HT1080 (cell line): Measurements from ENCODE around the gene ETV7. TPM values are rescaled to one million over a fixed set of nuclear protein-coding genes. Genes with fewer than 3 reads are reported as not detected.

Experiments
- DNase-seq: peaks from one replicate; pipeline ENCODE4 v3.0.0-alpha.2; 2015; ENCODE audit warnings: low read depth
- total RNA-seq: library from RNA; depleted of rRNA; stranded (reverse); fragments of >200 nt; shearing (Covaris generic); gene quantifications from 2 replicates; pipeline ENCODE4 v1.2.3, GENCODE V29; 2014

Gene ETV7
- total RNA-seq, 1 experiment from 2014 or later, result not detected

DNA sequence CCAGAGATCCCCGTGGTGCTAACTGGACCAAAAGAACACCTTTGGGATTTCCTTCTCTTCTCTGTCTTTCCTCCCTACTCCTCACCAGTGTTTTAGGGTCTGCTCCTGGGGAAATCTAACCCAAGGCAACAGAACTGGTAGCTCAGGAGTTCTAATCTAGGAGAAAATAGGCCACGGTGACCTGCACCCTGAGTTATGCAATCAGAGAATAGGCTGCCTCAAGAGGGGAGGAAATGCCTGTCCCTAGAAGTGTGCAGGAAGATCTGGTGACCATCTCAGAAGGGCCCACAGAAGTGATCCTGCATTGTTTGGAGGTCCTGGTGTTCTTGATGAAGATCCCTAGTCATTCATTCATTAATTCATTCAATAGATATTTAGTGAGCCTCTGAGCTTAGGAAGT, 3.4 kb downstream of the ETV7 start:
- no peak for DNase-seq

DNA sequence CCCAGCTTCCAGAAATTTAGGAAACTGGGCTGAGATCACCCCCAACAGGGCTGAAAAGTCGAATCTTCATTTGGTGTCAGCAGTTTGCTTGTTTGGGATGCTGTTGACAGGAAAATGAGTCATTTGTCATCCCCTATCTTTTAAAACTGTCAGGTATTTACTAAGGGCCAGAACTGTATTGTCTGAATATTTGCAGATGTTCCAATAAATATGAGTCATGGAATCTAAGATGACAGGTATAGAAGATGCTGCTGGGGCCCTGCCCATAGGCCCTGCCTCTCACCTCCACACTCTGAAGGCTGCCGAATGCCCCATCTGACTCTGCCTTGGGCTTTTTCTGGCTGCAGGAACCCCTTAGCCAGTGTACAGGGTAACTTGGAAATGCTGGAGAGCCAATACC, 3.9 kb downstream of the ETV7 start:
- DNase-seq, result no peak

DNA sequence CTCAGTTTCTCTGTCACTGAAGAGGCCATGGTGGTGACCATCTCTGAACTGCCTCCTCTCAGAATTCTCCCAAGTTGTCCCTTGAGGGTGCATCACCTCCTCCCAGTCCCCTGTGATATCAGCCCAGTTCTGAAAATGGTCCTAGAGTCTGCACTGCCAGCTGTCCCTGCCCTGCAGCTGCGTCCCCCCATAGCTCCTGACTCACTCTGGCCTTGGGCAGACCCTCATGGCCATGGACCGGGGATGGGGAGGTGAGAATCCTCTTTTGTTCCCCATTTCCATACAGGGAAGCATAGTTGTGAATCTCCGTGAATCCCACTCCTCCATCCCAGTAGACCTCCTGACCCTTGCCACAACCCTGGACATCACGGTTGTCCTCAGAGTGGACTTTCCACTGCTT, 4.5 kb downstream of the ETV7 start:
- DNase-seq, result no peak

DNA sequence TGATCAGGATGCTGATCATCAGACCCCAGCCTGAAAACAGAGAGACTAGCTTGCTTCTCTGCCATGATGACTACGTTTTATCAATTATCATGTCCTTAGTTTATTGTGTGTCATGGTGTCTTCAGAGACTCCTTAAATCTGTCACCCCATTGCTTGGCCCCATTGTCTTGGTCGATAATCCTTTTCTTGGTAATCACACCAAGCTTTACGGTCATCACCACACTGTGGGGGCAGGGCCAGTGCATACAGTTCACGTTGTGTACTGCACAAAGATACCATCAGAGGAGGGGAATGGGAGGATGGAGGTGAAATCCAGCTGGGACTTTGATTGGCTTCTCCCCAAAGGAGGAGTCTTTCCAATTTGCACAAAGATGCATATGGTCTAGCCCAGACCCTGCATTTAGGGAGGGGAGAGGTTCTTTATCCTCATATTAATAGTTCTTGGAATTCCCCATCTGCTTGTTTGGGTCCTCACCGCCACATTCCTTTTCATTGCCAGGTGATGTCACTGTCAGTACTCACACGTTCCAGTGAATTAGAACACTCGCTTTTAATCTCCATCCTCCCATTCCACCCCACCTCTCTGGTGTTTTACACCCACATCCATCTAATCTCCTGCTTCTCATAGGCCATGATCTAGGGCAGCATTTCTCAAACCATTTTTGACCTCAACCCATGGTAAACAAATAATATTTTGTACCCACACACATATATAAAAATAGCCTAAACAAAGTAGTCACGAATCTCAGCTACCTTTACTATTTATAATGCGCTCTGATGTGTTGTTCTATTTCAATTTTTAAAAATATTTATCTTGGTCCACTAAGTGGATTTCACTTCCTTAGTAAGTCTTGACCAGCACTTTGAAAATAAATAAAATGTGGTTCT, 5.7 kb downstream of the ETV7 start:
- no peak for DNase-seq

DNA sequence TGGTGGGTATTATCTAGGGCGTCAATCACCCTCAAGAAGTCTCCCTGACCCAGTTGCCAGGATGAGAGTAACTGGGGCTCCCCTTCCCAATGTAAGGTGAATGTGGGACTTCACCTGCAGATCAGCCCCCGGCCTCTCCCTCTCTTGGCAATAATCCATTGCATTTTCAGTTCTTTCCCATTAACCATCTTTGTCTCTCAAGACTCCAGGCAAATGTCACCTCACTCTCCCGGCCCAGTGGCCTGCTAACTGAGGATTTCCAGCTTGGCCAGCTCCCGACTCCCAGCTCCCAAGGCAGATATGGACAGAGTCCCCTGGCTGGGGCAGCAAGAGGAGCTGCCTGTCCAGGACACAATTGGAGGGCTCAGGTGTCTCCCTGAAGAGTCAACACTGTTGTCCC, 7.3 kb downstream of the ETV7 start:
- DNase-seq, result no peak

DNA sequence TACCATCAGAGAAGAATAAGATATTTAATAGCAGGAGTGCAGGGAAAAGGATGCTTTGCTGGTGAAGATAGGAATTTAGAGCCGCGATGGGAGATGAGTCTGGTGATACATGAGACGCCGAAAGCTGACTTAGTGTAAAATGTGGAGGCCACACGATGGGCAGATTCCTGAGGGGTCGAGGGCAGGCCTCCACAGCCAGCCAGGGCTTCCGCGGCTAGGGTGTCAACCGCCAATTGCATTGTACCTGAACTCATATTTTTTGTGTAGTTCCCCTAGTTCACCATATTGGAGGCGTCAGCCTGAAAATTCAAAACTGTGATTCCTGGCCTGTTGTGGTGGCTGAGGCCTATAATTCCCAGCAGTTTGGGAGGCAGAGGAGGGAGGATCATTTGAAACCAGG, 8.5 kb downstream of the ETV7 start:
- no peak for DNase-seq

DNA sequence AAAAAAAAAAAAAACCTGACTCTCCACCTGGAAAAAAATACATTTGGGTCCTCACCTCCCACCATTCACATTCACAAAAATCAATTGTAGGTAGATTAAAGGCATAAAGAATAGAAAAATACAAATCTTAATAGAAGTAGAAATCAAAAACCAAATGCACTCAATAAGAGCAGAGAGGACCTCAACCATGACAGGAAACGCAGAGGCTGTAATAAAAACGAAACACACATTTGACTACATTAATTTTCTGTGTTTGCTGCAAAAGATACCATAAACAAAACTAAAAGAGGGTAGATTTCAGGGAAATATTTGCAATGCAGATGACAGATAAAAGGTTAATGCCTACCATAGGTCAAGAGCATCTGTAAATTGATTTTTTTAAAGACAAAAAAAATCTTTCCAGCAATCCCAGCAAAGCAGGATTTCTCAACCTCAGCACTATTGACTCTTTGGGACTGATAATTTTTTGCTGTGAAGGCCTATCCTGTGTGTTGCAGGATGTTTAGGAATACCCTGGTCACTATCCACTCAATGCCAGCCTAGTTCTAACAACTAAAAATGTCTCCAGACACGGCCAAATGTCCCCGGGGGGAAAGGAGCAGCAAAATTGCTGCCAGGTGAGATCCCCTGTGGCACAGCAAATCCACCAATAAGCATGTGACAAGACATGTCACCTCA, 9.1 kb downstream of the ETV7 start:
- DNase-seq, result no peak

DNA sequence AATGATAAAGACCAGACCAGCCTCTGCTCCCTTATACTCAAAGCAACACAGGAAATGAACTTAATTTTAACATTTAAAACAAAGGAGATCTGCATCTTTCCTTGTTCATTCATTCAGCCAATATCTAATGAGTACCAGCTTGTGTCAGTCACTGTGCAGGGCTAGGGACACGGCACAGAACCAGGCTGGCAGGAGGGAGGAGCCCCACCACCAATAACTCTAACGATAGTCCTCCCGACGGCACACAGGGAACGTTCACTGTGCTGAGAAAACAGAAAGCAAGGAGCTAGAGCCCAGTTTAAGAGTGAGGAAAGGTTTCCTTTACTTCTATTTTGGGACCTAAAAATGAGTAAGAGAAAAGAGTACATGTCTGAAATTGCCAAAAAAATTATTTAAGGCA, 9.9 kb downstream of the ETV7 start:
- DNase-seq, result no peak

DNA sequence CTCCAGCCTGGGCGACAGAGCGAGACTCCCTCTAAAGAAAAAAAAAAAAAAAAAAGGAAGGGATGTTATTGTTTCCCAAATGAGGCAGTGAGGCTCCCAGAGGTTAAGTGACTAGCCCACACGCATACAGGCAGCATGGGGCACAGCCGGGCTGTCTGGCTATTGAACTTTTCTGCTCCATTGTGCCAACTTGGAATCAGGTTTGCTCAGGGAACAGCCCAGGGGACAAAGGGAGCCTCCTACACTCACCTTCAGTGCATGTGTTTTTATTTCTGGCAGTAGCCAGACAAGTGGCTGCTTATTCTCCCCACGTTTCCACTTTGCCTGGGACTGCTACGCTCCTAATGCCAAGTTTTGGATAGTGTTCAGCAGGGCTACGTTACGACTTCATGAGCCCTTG, 10.7 kb downstream of the ETV7 start:
- no peak for DNase-seq

DNA sequence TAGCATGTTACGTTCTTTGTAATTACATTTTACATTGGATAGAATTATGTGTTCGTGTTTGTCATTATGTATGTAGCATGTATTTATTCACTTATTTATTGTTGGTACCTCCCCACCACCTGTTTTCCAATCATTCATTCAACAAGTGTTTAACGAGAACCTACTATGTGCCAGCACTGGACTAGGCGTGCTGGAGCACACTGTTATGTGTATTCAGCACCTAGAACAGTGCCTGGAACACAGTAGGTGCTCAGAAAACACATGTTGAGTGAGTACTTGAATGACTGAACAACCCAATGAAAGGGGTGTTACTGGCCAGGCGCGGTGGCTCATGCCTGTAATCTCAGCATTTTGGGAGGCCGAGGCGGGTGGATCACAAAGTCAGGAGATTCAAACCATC, 11.3 kb downstream of the ETV7 start:
- DNase-seq, result no peak

DNA sequence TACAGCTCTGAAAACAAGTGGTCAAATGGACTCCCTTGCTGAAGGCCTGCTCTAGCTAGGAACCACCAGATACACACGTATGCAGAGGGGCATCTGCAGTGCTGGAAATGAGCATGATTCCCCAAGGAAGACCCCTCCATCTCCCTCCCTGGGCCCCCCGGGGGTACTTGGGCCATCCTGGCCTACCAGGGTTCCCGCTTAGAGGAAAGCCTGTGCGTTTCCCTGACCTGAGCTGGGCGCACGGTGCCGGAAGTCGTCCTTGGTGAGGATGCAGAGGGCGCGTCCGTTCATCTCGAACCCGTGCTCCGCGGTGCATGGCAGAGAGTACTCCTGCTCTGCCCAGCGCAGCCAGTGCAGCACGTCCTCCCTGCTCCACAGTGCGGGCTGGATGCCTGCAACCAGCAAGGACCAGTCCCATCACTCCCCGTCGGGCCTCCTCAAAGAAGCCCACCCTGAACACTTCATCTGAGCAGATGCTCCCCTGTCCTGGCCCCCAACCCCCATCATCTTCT, 11.8 kb downstream of the ETV7 start:
- no peak for DNase-seq

DNA sequence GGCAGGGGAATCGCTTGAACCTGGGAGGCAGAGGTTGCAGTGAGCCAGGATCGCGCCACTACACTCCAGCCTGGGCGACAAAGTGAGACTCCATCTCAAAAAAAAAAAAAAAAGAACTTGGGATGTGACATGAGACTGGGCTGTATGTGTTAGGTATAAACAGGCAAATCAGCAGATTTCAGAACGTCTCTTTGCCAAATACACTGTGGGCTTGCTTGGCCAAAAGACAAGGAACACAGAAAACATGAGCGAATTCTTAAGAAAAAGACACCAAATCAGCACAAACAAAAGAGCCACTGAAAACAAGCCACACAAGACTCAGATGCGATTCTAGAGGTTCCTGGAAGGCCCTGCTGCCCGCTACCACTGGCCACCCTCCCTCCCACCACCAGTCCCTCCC, 12.5 kb downstream of the ETV7 start:
- no peak for DNase-seq

DNA sequence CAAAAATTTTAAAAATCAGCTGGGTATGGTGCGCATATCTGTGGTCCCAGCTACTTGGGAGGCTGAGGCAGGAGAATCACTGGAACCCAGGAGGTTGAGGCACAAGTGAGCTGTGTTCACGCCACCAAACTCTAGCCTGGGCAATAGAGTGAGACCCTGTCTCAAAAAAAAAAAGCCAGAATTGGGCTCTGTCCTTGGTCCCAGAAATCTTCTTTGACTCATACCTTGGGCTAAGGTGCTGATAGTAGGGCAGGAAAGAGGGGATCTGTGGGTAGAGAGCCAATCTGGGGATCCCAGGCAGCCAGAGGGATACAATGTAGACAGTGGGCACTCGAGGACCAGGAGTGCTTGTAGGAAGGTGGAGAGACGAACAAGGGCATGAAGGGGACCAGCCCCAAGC, 13.3 kb downstream of the ETV7 start:
- DNase-seq, result no peak

DNA sequence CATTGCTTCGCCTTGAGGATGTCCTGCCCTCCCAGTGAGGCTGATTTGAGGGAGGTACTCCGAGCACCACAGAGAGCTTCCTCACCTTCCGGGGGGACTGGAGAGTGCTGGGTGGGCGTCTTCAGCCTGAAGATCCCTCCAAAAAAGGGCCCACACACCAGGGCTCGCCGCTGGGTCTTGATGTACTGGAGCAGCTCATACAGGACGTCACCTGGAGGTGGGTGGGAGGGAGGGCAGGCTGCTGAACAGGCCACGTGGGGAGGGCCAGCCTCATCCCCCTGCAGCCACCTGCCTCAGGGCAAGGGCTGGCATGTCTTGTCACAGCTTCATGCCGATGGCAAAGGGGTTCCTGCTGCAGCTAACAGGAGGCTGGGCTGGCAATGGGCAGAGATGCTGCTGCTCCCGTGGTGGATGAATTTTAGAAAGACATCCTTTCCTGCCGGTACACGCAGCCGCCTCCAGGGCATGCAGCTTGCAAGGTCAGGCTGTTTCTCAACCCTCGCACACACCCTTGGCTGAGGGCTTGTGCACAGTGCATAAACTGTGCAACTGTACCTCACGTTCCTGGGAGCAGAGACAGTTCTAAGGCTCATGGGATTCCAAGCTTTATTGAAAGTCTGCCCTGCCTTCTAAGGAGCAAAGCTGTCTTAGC, 14.0 kb downstream of the ETV7 start:
- DNase-seq, result no peak

DNA sequence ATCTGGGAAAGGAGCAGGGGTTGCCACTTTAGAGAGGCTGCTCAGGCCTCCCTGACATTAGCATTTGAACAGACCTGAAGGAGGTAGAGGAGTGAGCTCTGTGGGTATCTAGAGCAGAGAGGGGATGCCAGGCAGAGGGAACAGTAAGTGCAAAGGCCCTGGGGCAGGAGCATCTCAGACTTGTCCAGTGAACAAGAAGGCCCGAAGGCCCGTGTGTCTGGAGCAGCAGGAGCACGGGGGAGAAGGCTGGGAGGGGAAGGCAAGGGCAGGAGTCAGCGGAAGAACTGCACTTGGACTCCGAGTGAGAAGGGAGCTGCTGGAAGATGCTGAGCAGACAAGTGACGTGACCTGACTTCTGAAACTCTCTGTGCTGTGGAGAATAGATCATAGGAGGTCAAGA, 15.4 kb downstream of the ETV7 start:
- no peak for DNase-seq

DNA sequence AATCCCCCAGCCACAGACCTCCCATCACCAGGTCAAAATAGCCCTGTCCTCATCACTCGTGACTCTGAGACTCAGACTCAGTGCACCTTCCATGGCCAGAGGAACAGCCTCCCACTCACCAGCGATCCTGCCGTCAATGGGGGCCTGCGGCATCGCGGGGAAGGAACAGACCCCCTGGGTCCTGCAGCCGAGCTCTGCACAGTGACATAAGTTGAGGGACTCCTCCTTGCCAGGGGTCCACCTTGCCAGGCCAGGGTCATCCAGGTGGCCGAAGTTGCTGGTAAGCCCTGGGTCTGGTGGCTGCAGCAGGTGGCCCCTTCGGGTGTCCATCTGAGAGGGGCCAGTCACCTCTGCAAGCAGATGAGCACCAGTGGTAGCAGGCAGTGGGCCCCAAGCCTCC, 16.3 kb downstream of the ETV7 start:
- DNase-seq, result no peak

DNA sequence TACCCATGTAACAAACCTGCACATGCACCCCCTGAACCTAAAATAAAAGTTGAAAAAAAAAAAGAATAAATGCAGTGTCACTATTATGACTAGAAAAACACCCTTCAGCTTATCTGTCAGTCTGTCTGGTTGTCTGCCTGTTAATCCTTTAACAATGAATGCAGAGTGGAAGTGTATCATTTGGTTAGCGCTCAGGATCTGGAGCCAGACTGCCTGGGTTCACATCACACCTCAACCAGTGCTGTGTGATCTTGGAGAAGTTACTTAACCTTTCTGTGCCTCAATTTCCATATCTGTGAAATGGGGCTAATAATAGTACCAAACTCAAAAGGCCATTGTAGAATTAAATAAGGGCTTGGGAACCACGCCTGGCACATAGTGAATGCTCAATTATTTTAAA, 16.8 kb downstream of the ETV7 start:
- DNase-seq, result no peak

DNA sequence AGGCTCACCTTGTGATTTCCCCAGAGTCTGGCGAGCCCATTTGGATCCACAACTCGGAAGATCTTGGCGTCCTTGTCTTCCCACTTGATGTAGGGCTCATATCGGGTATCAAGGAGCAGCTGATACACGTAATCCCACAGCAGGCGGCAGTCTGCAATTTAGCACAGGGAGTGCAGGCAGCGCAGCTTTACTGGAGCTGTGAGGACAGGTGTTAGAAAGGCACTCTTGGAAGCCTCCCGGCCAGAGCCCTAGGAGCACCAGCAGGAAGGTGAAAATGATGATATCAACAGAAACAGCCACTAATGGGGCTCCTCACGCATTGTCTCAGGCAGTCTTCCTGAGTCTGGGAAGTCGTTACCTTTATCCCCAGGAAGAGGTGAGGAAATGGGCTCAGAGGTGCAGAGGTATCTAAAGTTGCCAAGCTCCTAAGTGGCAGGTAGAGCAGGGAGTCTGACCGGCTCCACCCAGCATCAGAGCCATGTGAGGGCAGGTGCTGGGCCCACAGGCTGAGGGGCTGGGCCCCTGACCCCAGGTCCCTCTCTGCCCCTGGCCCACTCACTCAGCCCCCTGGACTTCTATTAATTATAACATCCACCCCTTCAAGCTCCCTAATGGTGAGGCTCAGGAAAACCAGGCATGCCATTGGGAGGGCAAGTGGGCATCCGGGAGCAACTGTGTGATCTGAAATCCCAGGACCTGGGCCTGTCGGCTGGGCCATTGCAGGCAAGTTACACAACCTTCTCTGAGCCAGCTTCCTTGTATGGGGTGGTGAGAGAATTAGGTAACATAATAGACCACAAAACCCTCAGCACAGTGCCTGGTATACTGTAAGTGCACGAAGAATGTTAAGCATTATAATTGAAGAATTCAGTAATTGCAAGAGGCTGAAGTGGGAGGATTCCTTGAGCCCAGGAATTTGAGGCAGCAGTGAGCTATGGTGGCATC, 18.3 kb downstream of the ETV7 start:
- DNase-seq, result peak; percentile 35

DNA sequence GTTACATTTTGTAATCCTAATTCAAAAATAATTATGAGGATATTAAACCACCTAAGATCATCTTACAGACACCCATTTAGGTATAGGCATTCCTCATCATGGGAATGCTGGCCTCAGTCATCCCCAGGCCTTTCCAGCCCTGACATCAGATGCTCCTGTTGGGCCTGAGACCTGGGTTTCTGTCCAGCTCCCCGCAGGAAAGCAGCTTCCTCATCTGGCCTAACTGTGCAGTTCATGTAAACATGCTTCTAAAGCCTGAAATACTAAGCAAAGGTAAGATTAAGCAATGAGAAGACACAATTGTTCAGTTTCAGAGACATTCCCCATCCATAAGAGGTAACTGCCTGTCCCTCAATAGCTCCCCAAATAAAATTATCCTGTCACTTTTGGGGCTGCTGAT, 19.0 kb downstream of the ETV7 start:
- DNase-seq, result no peak

DNA sequence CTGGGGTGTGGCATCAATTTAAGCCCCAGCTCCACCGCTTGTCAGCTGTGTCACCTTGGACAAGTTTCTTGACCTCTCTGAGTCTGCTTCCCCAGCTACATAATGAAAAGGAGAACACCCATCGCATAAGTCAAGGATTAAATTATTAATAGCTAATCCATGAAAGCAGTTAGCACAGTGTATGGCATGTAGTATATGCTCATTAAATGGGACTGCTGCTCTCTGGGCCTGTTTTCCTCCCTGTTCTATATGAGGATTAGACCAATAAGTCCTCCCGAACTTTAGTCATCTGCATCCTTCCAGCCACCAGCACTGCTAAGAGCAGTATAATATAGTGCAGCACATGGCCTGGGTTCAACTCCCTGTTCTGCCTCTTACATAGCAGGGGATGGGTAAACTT, 19.7 kb downstream of the ETV7 start:
- no peak for DNase-seq
